ENCODE data around the gene SMIM27.
"Not testable (repeated sequence)": the region's sequence is repeated elsewhere in the genome, so short reads cannot be mapped to it uniquely, and the experiment has no call there.

- not testable (repeated sequence) for TF ChIP-seq CTCF (IDR thresholded peaks at IDR 0.05; ENCODE audit: control extremely low read depth in 1 of 3, insufficient read depth in 1 of 3, low read depth in 1 of 3, low read length in 3 of 3); BACH1 (IDR thresholded peaks at IDR 0.05; ENCODE audit: low read length); JUN (IDR thresholded peaks at IDR 0.05; ENCODE audit: low read depth, low read length); SRF (IDR thresholded peaks at IDR 0.05; ENCODE audit: low read depth, low read length); TAF7 (optimal IDR thresholded peaks at IDR 0.05; ENCODE audit: borderline replicate concordance, low read depth, low read length); POLR2A (IDR thresholded peaks at IDR 0.05; ENCODE audit: control extremely low read depth in 1 of 2, low read depth in 2 of 2, low read length in 2 of 2); TAF1 (IDR thresholded peaks at IDR 0.05; ENCODE audit: low read depth, low read length); POLR2AphosphoS5 (IDR thresholded peaks at IDR 0.05; ENCODE audit: low read depth, low read length); SP4 (IDR thresholded peaks at IDR 0.05; ENCODE audit: low read length); CEBPB (IDR thresholded peaks at IDR 0.05; ENCODE audit: low read depth, low read length); EGR1 (IDR thresholded peaks at IDR 0.05; ENCODE audit: borderline replicate concordance, low read depth, low read length); RNF2 (IDR thresholded peaks at IDR 0.05; ENCODE audit: borderline replicate concordance, low read depth, low read length, missing control alignments, poor library complexity, severe bottlenecking); MAX (IDR thresholded peaks at IDR 0.05); BRCA1 (IDR thresholded peaks at IDR 0.05; ENCODE audit: low read depth, low read length)
Measured at GRCh38 chr9:32524558-32524891, 27.6 kb upstream of the SMIM27 start.

All from H1 (cell line).